Measurements from ENCODE around the gene FGFBP1.

GRCh38 chr4:15897577-15897976, 41.0 kb downstream of the FGFBP1 start:
- TF ChIP-seq SMC3 (conservative IDR thresholded peaks at IDR 0.05; ENCODE audit: poor library complexity), result no peak
- TF ChIP-seq RAD21 (conservative IDR thresholded peaks at IDR 0.05), result no peak
- TF ChIP-seq CTCF (IDR thresholded peaks at IDR 0.05; ENCODE audit: poor library complexity, severe bottlenecking), result no peak
- TF ChIP-seq POLR2AphosphoS5 (IDR thresholded peaks at IDR 0.05), result no peak
- TF ChIP-seq EP300 (conservative IDR thresholded peaks at IDR 0.05; ENCODE audit: poor library complexity, severe bottlenecking), result no peak
- no peak for TF ChIP-seq MXI1 (conservative IDR thresholded peaks at IDR 0.05; ENCODE audit: poor library complexity, severe bottlenecking)
- TF ChIP-seq EZH2 (IDR thresholded peaks at IDR 0.05; ENCODE audit: borderline replicate concordance, insufficient read depth, low read length, poor library complexity, severe bottlenecking), result no peak

Measured in neural cell (in vitro differentiated cells).